ENCODE results near the gene EBNA1BP2. TPM values are rescaled to one million over a fixed set of nuclear protein-coding genes. Genes with fewer than 3 reads are reported as not detected.

Gene EBNA1BP2
- total and polyA plus RNA-seq, 2 of the 4 experiments (the other 2 are of a cell fraction), result 82.8 to 135 TPM

DNA sequence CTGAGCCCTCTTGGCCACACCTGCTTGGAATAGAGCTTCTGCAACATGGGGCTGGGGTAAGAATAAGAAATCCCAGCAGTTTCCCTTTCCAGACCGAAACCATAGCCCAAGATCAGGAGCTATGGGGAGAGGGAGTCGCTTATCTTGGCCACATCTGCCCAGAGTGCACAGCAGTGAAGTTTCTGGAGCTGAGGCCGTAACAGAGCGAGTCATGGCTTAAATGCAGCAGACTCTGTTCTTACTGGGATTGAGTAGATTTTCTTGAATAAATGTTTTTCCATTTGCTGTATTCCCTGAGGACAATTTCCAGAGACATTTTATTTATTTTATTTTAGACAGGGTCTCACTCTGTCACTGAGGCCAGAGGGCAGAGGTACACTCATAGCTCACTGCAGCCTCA is 33.6 kb upstream of the EBNA1BP2 start (continued):
- TF ChIP-seq, protein P1, sequence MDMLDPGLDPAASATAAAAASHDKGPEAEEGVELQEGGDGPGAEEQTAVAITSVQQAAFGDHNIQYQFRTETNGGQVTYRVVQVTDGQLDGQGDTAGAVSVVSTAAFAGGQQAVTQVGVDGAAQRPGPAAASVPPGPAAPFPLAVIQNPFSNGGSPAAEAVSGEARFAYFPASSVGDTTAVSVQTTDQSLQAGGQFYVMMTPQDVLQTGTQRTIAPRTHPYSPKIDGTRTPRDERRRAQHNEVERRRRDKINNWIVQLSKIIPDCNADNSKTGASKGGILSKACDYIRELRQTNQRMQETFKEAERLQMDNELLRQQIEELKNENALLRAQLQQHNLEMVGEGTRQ (IDR thresholded peaks at IDR 0.05; ENCODE audit: low read depth, low read length), result no peak
- no peak for TF ChIP-seq RCOR1 (IDR thresholded peaks at IDR 0.05; ENCODE audit: insufficient replicate concordance, low read length)

DNA sequence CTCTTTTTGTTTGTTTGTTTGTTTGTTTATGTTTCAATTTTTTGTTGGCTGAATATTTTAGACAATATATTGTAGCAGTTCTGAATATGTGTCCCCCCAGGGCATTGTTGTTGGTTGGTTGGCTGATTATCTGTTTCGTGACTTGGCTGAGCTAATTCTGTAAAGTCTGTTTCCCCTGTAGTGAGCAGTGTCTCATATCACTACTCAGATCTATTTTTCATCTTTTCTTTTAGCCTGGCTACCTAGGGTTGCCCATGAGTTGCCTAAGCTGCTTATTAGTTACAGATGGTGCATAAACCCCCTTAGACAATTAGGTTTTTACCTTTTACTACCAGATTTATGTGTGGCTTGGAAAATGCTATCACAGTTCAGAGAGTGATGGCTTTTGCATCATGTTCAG is 32.3 kb upstream of the EBNA1BP2 start:
- Histone ChIP-seq H3K4me1 (ENCODE audit: control insufficient read depth, insufficient read depth, low read length) (peaks cover 18% of the 10 kb centered on the region), H2BK20ac (ENCODE audit: low read depth, low read length) (peak overlapping the region; percentile 82), H3K9me1 (ENCODE audit: insufficient read depth, low read length) (peaks cover 23% of the 10 kb centered on the region), H3K9me3 (ENCODE audit: control insufficient read depth, insufficient read depth, low read length) (no peaks in the 10 kb centered on the region), H3K56ac (ENCODE audit: extremely low read depth, insufficient read depth, low read length) (no peak overlapping the region), H4K8ac (ENCODE audit: low read depth in 2 of 2, low read length in 2 of 2) (peak overlapping the region; percentile 67 to 93; a peak in 1 of 4 replicates), H3K79me1 (ENCODE audit: low read depth in 1 of 2, low read length in 2 of 2) (peaks cover 0 to 7% of the 10 kb centered on the region in 2 experiments; a peak in 2 of 4 replicates), H4K91ac (ENCODE audit: insufficient read depth, low read depth, low read length) (peak overlapping the region; percentile 94; the same call in 1 of the 2 replicates), H3K23ac (ENCODE audit: low read depth, low read length) (peak overlapping the region; percentile 89; the same call in 1 of the 2 replicates), H2BK120ac (ENCODE audit: low read depth, low read length) (peak overlapping the region; percentile 89), H3K4me2 (ENCODE audit: low read depth, low read length) (no peak overlapping the region), H2BK15ac (ENCODE audit: low read depth, low read length) (peak overlapping the region; percentile 87; the same call in 1 of the 3 replicates), H3K4me3 (ENCODE audit: insufficient read depth, low read depth, low read length) (no peak overlapping the region), H3K9ac (ENCODE audit: low read depth, low read length) (no peak overlapping the region), H2BK5ac (ENCODE audit: low read depth, low read length, poor library complexity, severe bottlenecking) (peak overlapping the region; percentile 88), H3K27me3 (ENCODE audit: control insufficient read depth, insufficient read depth, low read length) (no peaks in the 10 kb centered on the region), H4K5ac (ENCODE audit: low read depth, low read length) (no peak overlapping the region), H3K36me3 (ENCODE audit: control insufficient read depth, insufficient read depth, low read length) (no peaks in the 10 kb centered on the region), H3K27ac (ENCODE audit: insufficient read depth, low read length) (no peak overlapping the region), H3K4ac (ENCODE audit: low read depth, low read length) (peak overlapping the region; percentile 86), H4K20me1 (ENCODE audit: insufficient read depth, low read length) (no peaks in the 10 kb centered on the region), H2AFZ (replicated peaks; ENCODE audit: low read length, poor library complexity) (no peak overlapping the region), H3K18ac (ENCODE audit: low read depth, low read length) (no peak overlapping the region), H3K14ac (replicated peaks; ENCODE audit: low read depth, low read length) (0 out of 2 replicates have a peak overlapping the region, but pooled peaks have one; percentile 69), H2AK9ac (replicated peaks; ENCODE audit: low read depth, low read length, poor library complexity) (no peak overlapping the region), H2AK5ac (ENCODE audit: low read depth, low read length) (peak overlapping the region; percentile 93)
- CTCF ChIA-PET, result no interaction called here
- no CpG with 5 or more reads among the region's 1 CpG for WGBS, 2 experiments (ENCODE audit: extremely low coverage in 2 of 2, insufficient read length in 1 of 2)
- ATAC-seq (ENCODE audit: low read depth) (no peak), DNase-seq (no peak)
- no peak for TF ChIP-seq RFX5 (IDR thresholded peaks at IDR 0.05; ENCODE audit: low read depth, low read length)
- TF ChIP-seq, protein P1 (IDR thresholded peaks at IDR 0.05; ENCODE audit: low read depth, low read length), result no peak
- no peak for TF ChIP-seq RAD21 (IDR thresholded peaks at IDR 0.05; ENCODE audit: low read length)
- no peak for TF ChIP-seq MAZ (IDR thresholded peaks at IDR 0.05; ENCODE audit: borderline replicate concordance, low read depth, low read length)
- no peak for TF ChIP-seq NFE2L2 (IDR thresholded peaks at IDR 0.05; ENCODE audit: low read depth, low read length)
- dilution Hi-C loops (cut with HindIII; ENCODE audit: low sequenced_read_pairs, unreplicated experiment), result no loop called here
- no TSS peak for BruUV-seq (replicated peaks)
- intact Hi-C loops (cut with micrococcal nuclease), result no loop called here
- in situ Hi-C loops (cut with MboI; ENCODE audit: low sequenced_read_pairs), result no loop called here
- POLR2A ChIA-PET (ENCODE audit: unreplicated experiment), result no interaction called here

All from IMR-90 (cell line).